Vagina (tissue), 2 donors: ENCODE measurements around the gene S100Z.

Experiments used
- POLR2A ChIP-seq, 2 donors: fragments of 450-650 bp; IDR thresholded peaks; one replicate each; pipeline ENCODE4 v1.6.1; 2017; ENCODE audit warnings: antibody characterized with exemption in 2 of 2, mild to moderate bottlenecking in 2 of 2, moderate library complexity in 2 of 2
- POLR2AphosphoS5 ChIP-seq, 2 donors: sonication (generic); formaldehyde crosslinking; IDR thresholded peaks; one replicate each; pipeline ENCODE4 v1.9.0; 2017; ENCODE audit warnings: antibody characterized with exemption in 2 of 2, mild to moderate bottlenecking in 2 of 2, low read depth in 1 of 2; ENCODE audit not compliant: insufficient read depth in 1 of 2
- TF ChIP-seq, protein P1 (sequence below), 3 experiments: fragments of 450-650 bp in 2 of 3; fragments of 200-600 bp in 1 of 3; sonication (generic) in 1 of 3; IDR thresholded peaks; one replicate each; pipeline ENCODE4 v1.5.1; 2017 to 2019; ENCODE audit warnings: antibody characterized with exemption in 3 of 3, mild to moderate bottlenecking in 2 of 3, moderate library complexity in 2 of 3

DNA sequence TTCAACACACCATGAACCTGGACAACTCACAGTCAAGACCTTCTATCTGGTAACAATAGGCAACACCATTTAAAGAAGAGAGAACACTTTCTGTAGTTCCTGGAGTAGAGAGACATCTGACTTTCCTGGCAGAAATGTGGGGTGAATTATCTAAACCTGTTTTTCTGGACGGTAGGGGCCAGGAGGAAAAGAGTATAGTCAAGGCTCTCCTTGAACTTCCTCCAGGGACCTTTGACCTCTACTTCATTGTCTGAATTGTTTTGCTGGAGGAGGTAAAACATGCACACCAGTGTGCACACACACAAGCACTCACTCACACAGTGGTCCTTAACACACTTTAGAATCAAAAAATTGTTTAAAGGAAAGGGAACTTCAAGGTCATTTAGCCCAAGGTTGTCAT is 13.2 kb downstream of the S100Z start:
- TF ChIP-seq POLR2AphosphoS5 (IDR thresholded peaks at IDR 0.05; ENCODE audit: insufficient read depth in 1 of 2, low read depth in 1 of 2) (no peak), POLR2A (IDR thresholded peaks at IDR 0.05) (no peak)
- TF ChIP-seq, protein P1, sequence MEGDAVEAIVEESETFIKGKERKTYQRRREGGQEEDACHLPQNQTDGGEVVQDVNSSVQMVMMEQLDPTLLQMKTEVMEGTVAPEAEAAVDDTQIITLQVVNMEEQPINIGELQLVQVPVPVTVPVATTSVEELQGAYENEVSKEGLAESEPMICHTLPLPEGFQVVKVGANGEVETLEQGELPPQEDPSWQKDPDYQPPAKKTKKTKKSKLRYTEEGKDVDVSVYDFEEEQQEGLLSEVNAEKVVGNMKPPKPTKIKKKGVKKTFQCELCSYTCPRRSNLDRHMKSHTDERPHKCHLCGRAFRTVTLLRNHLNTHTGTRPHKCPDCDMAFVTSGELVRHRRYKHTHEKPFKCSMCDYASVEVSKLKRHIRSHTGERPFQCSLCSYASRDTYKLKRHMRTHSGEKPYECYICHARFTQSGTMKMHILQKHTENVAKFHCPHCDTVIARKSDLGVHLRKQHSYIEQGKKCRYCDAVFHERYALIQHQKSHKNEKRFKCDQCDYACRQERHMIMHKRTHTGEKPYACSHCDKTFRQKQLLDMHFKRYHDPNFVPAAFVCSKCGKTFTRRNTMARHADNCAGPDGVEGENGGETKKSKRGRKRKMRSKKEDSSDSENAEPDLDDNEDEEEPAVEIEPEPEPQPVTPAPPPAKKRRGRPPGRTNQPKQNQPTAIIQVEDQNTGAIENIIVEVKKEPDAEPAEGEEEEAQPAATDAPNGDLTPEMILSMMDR (IDR thresholded peaks at IDR 0.05): no peak
